GM21390 (cell line): ENCODE results near the gene POLD2.

ENCODE experiments used
- ATAC-seq: cut with Tn5 transposase; IDR thresholded peaks from one replicate; pipeline ENCODE4 v1.9.1; 2021; ENCODE audit not compliant: unreplicated experiment

The POLD2 gene

GRCh38 chr7:44066111-44066460 lies 57.3 kb downstream of the POLD2 start:
- no peak for ATAC-seq

- ATAC-seq: no peak
These were observed 57.8 kb downstream of the POLD2 start, which contains the start of gene PGAM2 for GRCh38 chr7:44065431-44066110. TSS of gene PGAM2 (minus strand) at chr7:44065567. CDS start at chr7:44065529, 38 bp downstream.

GRCh38 chr7:44064791-44065430 lies 58.4 kb downstream of the POLD2 start:
- ATAC-seq: no peak
